Neural progenitor cell (in vitro differentiated cells): Measurements from ENCODE around the gene NEU4. TPM values are rescaled to one million over a fixed set of nuclear protein-coding genes. Genes with fewer than 3 reads are reported as not detected.

Experiments
- DNase-seq: peaks from one replicate; pipeline ENCODE4 v3.0.0-alpha.2; 2016; ENCODE audit warnings: low spot score
- H2AFZ ChIP-seq: fragments of 200-600 bp; sonication (generic); replicated peaks from 2 replicates; pipeline ENCODE4 v1.6.1; 2016; ENCODE audit warnings: antibody characterized with exemption
- H3F3A ChIP-seq: fragments of 200-600 bp; sonication (generic); 2 replicates; pipeline ENCODE4 v1.6.1; 2016; ENCODE audit warnings: antibody characterized with exemption, low read depth
- H3K27ac ChIP-seq: fragments of 200-600 bp; sonication (generic); 2 replicates; pipeline ENCODE4 v1.5.1; 2016; ENCODE audit warnings: mild to moderate bottlenecking
- H3K27me3 ChIP-seq: fragments of 200-600 bp; sonication (generic); 2 replicates; pipeline ENCODE4 v1.6.1; 2016; ENCODE audit warnings: mild to moderate bottlenecking, moderate library complexity
- H3K36me3 ChIP-seq: fragments of 200-600 bp; sonication (generic); 2 replicates; pipeline ENCODE4 v1.5.1; 2016
- H3K4me1 ChIP-seq: fragments of 200-600 bp; sonication (generic); 2 replicates; pipeline ENCODE4 v1.6.1; 2016; ENCODE audit warnings: mixed run types
- H3K4me2 ChIP-seq: fragments of 200-600 bp; sonication (generic); 2 replicates; pipeline ENCODE4 v1.6.1; 2016
- H3K4me3 ChIP-seq: fragments of 200-600 bp; sonication (generic); 2 replicates; pipeline ENCODE4 v1.5.1; 2016
- H3K79me2 ChIP-seq: fragments of 200-600 bp; sonication (generic); 2 replicates; pipeline ENCODE4 v1.6.1; 2016; ENCODE audit warnings: low read depth
- H3K9ac ChIP-seq: fragments of 200-600 bp; sonication (generic); 2 replicates; pipeline ENCODE4 v1.6.1; 2016
- H3K9me3 ChIP-seq: fragments of 200-600 bp; sonication (generic); 2 replicates; pipeline ENCODE4 v1.5.1; 2016; ENCODE audit warnings: low read depth
- H4K20me1 ChIP-seq: fragments of 200-600 bp; sonication (generic); 2 replicates; pipeline ENCODE4 v1.6.1; 2016; ENCODE audit warnings: low read depth
- H3K27ac Mint-ChIP-seq: 3 replicates; pipeline ENCODE4 v1.8.0; 2021; ENCODE audit warnings: mixed read lengths
- H3K27me3 Mint-ChIP-seq: 2 replicates; pipeline ENCODE4 v1.8.0; 2022; ENCODE audit warnings: low read depth, mild to moderate bottlenecking, inconsistent platforms, moderate library complexity, mixed read lengths; ENCODE audit not compliant: insufficient read depth
- H3K36me3 Mint-ChIP-seq: 3 replicates; pipeline ENCODE4 v1.8.0; 2021; ENCODE audit warnings: mixed read lengths
- H3K4me1 Mint-ChIP-seq: 3 replicates; pipeline ENCODE4 v1.8.0; 2021; ENCODE audit warnings: mixed read lengths
- H3K4me3 Mint-ChIP-seq: 3 replicates; pipeline ENCODE4 v1.8.0; 2021; ENCODE audit warnings: mild to moderate bottlenecking, moderate library complexity, mixed read lengths
- H3K9me3 Mint-ChIP-seq: 3 replicates; pipeline ENCODE4 v1.8.0; 2020; ENCODE audit warnings: mixed read lengths
- EZH2 ChIP-seq: fragments of 200-600 bp; sonication (generic); IDR thresholded peaks from 2 replicates; pipeline ENCODE4 v1.6.1; 2017; ENCODE audit warnings: antibody characterized with exemption, mild to moderate bottlenecking, moderate library complexity
- EZH2phosphoT487 ChIP-seq: fragments of 200-600 bp; sonication (generic); IDR thresholded peaks from 2 replicates; pipeline ENCODE4 v1.6.1; 2017; ENCODE audit warnings: antibody characterized with exemption
- total RNA-seq: library from RNA; depleted of rRNA; stranded (reverse); fragments of >200 nt; gene quantifications from 2 replicates; pipeline ENCODE4 v1.2.3, GENCODE V29; 2015; ENCODE audit warnings: low replicate concordance
- TF ChIP-seq, protein P1 (sequence below): fragments of 200-600 bp; sonication (generic); IDR thresholded peaks from 2 replicates; pipeline ENCODE4 v1.5.1; 2017; ENCODE audit warnings: antibody characterized with exemption, mild to moderate bottlenecking

Gene NEU4
- total RNA-seq, 1 donor from 2014 or later, result not detected

DNA sequence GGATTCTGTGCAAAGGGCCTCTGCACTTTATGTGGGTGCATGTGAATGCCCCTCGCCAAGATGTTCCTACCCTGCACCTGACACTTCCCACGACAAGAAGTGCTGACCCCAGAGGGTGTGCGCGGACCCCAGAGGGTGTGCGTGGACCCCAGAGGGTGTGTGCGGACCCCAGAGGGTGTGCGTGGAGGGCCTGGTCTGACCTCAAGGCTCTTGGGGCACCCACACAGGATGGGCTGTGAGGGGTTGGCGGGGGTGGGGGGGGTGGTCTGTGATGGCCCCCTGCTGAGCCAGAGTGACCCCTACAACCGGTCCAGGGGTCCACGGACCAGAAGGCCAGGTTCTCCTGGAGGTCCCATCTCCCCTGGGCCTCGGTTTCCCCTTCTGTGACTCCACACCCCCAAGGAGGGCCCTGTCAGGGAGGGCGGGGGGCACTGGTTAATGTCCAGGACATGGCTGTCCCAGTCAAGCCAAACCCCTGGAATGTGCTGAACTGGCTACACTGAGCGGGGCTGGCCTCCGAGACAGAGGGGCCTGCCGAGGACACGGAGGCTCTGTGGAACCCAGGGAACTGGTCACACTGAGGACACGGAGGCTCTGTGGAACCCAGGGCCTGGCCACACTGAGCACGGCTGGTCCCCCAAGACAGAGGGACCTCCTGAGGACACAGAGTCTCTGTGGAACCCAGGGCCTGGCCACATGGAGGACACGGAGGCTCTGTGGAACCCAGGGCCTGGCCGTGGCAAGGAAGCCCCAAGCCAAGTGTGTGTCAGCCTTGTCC lies 3.1 kb downstream of the NEU4 start:
- DNase-seq, result no peak

DNA sequence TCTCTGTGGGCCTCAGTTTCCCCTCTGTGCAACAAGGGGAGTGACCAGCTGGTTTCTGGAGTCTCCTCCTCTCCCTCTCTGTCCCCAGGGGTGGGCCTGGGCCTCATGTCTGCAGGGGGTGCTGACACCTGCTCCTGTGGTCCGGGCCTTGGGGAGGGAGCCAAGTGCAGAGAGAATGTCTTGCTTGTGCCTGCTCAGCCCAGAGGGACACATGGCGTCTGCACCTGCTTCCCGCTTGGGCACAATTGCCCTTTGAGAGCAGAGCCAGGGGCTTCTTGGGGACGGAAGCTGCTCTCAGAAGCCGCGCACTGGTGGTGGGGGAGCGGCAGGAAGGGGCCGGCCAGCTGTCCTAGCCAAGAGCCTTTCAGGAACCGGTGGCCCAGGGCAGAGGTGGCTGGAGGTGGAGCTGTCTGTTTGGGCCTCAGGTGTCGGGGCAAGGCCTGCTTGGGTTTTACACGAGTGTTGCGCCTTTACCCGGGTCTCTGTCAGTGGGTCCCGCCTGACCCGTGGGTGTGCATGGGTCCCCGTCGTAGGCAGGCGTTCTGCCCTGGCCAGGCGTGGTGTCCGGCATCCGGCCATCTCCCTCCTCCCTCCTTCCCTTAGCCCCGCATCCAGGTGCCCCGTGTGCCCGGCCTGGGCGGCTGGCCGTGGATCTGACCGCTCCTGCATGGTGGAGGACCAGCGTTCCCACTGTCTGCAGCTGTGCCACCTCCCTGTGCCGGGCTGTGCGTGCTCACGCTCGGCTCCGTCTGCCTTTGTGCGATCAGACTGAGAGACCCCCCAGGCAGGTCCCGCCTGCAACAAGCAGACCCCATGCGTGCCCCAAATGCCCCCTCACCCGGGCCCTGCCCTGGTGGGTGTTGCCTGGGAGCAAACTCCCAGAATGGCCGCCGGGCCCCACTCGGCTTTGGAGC lies 4.0 kb downstream of the NEU4 start:
- Mint-ChIP-seq H3K27ac (no peak overlapping the region), H3K36me3 (no peaks in the 10 kb centered on the region), H3K4me1 (peaks cover 27% of the 10 kb centered on the region), H3K4me3 (no peak overlapping the region), H3K27me3 (peaks cover 2% of the 10 kb centered on the region), H3K9me3 (no peaks in the 10 kb centered on the region)
- no peak overlapping the region for H3K27ac ChIP-seq
- H3K4me1 ChIP-seq, result peaks cover 25% of the 10 kb centered on the region
- no peaks in the 10 kb centered on the region for H3K36me3 ChIP-seq
- H3K27me3 ChIP-seq, result no peaks in the 10 kb centered on the region
- no peaks in the 10 kb centered on the region for H4K20me1 ChIP-seq
- no peaks in the 10 kb centered on the region for H3K9me3 ChIP-seq
- no peak overlapping the region for H3K4me2 ChIP-seq
- no peaks in the 10 kb centered on the region for H3K79me2 ChIP-seq
- no peak for DNase-seq
- peaks cover 14% of the 10 kb centered on the region for H3F3A ChIP-seq
- H3K9ac ChIP-seq, result no peak overlapping the region
- TF ChIP-seq, protein P1, sequence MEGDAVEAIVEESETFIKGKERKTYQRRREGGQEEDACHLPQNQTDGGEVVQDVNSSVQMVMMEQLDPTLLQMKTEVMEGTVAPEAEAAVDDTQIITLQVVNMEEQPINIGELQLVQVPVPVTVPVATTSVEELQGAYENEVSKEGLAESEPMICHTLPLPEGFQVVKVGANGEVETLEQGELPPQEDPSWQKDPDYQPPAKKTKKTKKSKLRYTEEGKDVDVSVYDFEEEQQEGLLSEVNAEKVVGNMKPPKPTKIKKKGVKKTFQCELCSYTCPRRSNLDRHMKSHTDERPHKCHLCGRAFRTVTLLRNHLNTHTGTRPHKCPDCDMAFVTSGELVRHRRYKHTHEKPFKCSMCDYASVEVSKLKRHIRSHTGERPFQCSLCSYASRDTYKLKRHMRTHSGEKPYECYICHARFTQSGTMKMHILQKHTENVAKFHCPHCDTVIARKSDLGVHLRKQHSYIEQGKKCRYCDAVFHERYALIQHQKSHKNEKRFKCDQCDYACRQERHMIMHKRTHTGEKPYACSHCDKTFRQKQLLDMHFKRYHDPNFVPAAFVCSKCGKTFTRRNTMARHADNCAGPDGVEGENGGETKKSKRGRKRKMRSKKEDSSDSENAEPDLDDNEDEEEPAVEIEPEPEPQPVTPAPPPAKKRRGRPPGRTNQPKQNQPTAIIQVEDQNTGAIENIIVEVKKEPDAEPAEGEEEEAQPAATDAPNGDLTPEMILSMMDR, result no peak
- TF ChIP-seq EZH2 (no peak), EZH2phosphoT487 (no peak)
- H3K4me3 ChIP-seq, result no peak overlapping the region
- no peak overlapping the region for H2AFZ ChIP-seq

More for the DNA sequence above, 3.1 kb downstream of the NEU4 start:
- Histone ChIP-seq H2AFZ (no peak overlapping the region), H3K4me2 (no peak overlapping the region), H3K9ac (no peak overlapping the region), H3F3A (peaks cover 15% of the 10 kb centered on the region), H4K20me1 (no peaks in the 10 kb centered on the region), H3K27me3 (no peaks in the 10 kb centered on the region), H3K36me3 (no peaks in the 10 kb centered on the region), H3K4me1 (peaks cover 25% of the 10 kb centered on the region), H3K9me3 (no peaks in the 10 kb centered on the region), H3K79me2 (no peaks in the 10 kb centered on the region), H3K27ac (no peak overlapping the region), H3K4me3 (no peak overlapping the region)
- TF ChIP-seq EZH2phosphoT487 (no peak), EZH2 (no peak)
- TF ChIP-seq, protein P1, result no peak
- Mint-ChIP-seq H3K36me3 (no peaks in the 10 kb centered on the region), H3K4me3 (no peak overlapping the region), H3K27me3 (peaks cover 2% of the 10 kb centered on the region), H3K9me3 (no peaks in the 10 kb centered on the region), H3K4me1 (peaks cover 24% of the 10 kb centered on the region), H3K27ac (no peak overlapping the region)

DNA sequence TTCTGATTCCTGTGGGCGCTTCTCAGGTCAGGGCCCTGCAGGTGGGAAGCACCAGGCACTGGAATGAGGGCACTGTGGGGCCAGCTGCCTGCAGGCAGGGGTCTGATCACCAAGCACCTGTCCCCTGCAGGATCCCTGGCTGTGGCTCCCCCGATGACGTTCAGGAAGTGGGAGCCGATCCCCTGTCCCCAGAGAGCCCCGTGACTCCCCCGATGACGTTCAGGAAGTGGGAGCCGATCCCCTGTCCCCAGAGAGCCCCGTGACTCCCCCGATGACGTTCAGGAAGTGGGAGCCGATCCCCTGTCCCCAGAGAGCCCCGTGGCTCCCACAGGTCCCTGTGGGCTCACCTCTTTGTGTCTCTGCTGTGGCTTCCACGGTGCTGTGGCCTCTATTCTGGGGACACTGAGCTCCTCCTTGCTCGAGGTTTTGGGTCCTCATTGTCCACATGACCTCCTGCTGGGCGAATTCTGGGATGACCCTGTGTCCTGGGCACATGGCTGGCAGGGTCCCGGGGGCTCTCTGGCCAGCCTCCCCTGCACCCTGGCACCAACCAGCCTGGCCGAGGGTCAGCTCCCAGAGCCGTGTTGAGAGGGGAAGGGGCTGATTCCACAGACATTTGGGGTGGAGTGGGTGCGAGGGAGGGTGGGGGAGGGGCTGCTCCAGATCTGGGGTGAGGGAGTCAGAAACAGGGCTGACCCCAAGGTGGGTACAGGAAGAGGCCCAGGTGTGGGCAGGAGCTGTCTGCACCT lies 4.8 kb downstream of the NEU4 start:
- Histone ChIP-seq H3K9me3 (no peaks in the 10 kb centered on the region), H3K4me2 (no peak overlapping the region), H3K36me3 (no peaks in the 10 kb centered on the region), H3K9ac (no peak overlapping the region), H3K4me3 (no peak overlapping the region), H3K79me2 (no peaks in the 10 kb centered on the region), H3F3A (peaks cover 6% of the 10 kb centered on the region), H3K4me1 (peaks cover 17% of the 10 kb centered on the region), H3K27me3 (no peaks in the 10 kb centered on the region), H4K20me1 (no peaks in the 10 kb centered on the region), H2AFZ (no peak overlapping the region), H3K27ac (no peak overlapping the region)
- Mint-ChIP-seq H3K4me1 (peaks cover 19% of the 10 kb centered on the region), H3K4me3 (no peak overlapping the region), H3K9me3 (no peaks in the 10 kb centered on the region), H3K27me3 (peaks cover 2% of the 10 kb centered on the region), H3K27ac (no peak overlapping the region), H3K36me3 (no peaks in the 10 kb centered on the region)
- TF ChIP-seq EZH2phosphoT487 (no peak), EZH2 (no peak)
- TF ChIP-seq, protein P1, result no peak
- no peak for DNase-seq
